Measurements from ENCODE around the gene SLC48A1. TPM values are rescaled to one million over a fixed set of nuclear protein-coding genes. Genes with fewer than 3 reads are reported as not detected.
A peak's percentile ranks its signal among the peaks of the same experiment; 100 is the strongest.

Gene SLC48A1
- total and polyA plus RNA-seq, 4 donors: 16.8 to 31.3 (median 20.7) TPM

GRCh38 chr12:47772094-47772660 is 861 bp upstream of the SLC48A1 start:
- no peak for ATAC-seq (ENCODE audit: insufficient read depth, low FRiP score)
- Histone ChIP-seq H3K9me3 (ENCODE audit: control insufficient read depth in 4 of 4, insufficient read depth in 3 of 4, low read length in 3 of 4) (no peaks in the 10 kb centered on the region), H3K4me3 (no peak overlapping the region), H3K27me3 (ENCODE audit: control insufficient read depth in 3 of 3, insufficient read depth in 3 of 3, low read length in 2 of 3) (peaks cover 0 to 6% (median 0%) of the 10 kb centered on the region in 3 donors), H3K36me3 (ENCODE audit: control insufficient read depth in 4 of 4, insufficient read depth in 4 of 4, low read length in 4 of 4) (no peaks in the 10 kb centered on the region), H3K9ac (ENCODE audit: insufficient read depth in 1 of 2, low read length in 2 of 2) (no peak overlapping the region), H3K27ac (ENCODE audit: low read depth in 1 of 2, low read length in 1 of 2) (no peak overlapping the region), H3K4me1 (ENCODE audit: control insufficient read depth in 5 of 5, insufficient read depth in 5 of 5, low read length in 5 of 5) (peaks cover 0 to 32% (median 0%) of the 10 kb centered on the region in 5 donors)
- TF ChIP-seq, protein P1, sequence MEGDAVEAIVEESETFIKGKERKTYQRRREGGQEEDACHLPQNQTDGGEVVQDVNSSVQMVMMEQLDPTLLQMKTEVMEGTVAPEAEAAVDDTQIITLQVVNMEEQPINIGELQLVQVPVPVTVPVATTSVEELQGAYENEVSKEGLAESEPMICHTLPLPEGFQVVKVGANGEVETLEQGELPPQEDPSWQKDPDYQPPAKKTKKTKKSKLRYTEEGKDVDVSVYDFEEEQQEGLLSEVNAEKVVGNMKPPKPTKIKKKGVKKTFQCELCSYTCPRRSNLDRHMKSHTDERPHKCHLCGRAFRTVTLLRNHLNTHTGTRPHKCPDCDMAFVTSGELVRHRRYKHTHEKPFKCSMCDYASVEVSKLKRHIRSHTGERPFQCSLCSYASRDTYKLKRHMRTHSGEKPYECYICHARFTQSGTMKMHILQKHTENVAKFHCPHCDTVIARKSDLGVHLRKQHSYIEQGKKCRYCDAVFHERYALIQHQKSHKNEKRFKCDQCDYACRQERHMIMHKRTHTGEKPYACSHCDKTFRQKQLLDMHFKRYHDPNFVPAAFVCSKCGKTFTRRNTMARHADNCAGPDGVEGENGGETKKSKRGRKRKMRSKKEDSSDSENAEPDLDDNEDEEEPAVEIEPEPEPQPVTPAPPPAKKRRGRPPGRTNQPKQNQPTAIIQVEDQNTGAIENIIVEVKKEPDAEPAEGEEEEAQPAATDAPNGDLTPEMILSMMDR (IDR thresholded peaks at IDR 0.05; ENCODE audit: control extremely low read depth, extremely low read depth): no peak
- WGBS, 2 donors: 75 to 84% methylated on average over 13 of the region's 13 CpGs
- DNase-seq: no peak

GRCh38 chr12:47772738-47773061 is 338 bp upstream of the SLC48A1 start:
- DNase-seq: no peak
- Histone ChIP-seq H3K9ac (ENCODE audit: insufficient read depth in 1 of 2, low read length in 2 of 2) (peak overlapping the region in 1 of 2 donors; percentile 51), H3K4me1 (ENCODE audit: control insufficient read depth in 5 of 5, insufficient read depth in 5 of 5, low read length in 5 of 5) (peaks cover 0 to 34% (median 0%) of the 10 kb centered on the region in 5 donors), H3K27me3 (ENCODE audit: control insufficient read depth in 3 of 3, insufficient read depth in 3 of 3, low read length in 2 of 3) (peaks cover 0 to 6% (median 0%) of the 10 kb centered on the region in 3 donors), H3K9me3 (ENCODE audit: control insufficient read depth in 4 of 4, insufficient read depth in 3 of 4, low read length in 3 of 4) (no peaks in the 10 kb centered on the region), H3K36me3 (ENCODE audit: control insufficient read depth in 4 of 4, insufficient read depth in 4 of 4, low read length in 4 of 4) (no peaks in the 10 kb centered on the region), H3K4me3 (no peak overlapping the region), H3K27ac (ENCODE audit: low read depth in 1 of 2, low read length in 1 of 2) (peak overlapping the region; percentile 75 to 81)
- no peak for ATAC-seq (ENCODE audit: insufficient read depth, low FRiP score)
- WGBS, 2 donors: 12 to 17% methylated on average over 17 of the region's 17 CpGs
- TF ChIP-seq, protein P1 (IDR thresholded peaks at IDR 0.05; ENCODE audit: control extremely low read depth, extremely low read depth): no peak

GRCh38 chr12:47773858-47774580 is 981 bp downstream of the SLC48A1 start:
- Histone ChIP-seq H3K4me1 (ENCODE audit: control insufficient read depth in 5 of 5, insufficient read depth in 5 of 5, low read length in 5 of 5) (peaks cover 0 to 40% (median 0%) of the 10 kb centered on the region in 5 donors), H3K27ac (ENCODE audit: low read depth in 1 of 2, low read length in 1 of 2) (peak overlapping the region in 1 of 2 donors; percentile 45), H3K4me3 (peak overlapping the region; percentile 80), H3K36me3 (ENCODE audit: control insufficient read depth in 4 of 4, insufficient read depth in 4 of 4, low read length in 4 of 4) (no peaks in the 10 kb centered on the region), H3K9ac (ENCODE audit: insufficient read depth in 1 of 2, low read length in 2 of 2) (no peak overlapping the region), H3K9me3 (ENCODE audit: control insufficient read depth in 4 of 4, insufficient read depth in 3 of 4, low read length in 3 of 4) (no peaks in the 10 kb centered on the region), H3K27me3 (ENCODE audit: control insufficient read depth in 3 of 3, insufficient read depth in 3 of 3, low read length in 2 of 3) (peaks cover 0 to 6% (median 0%) of the 10 kb centered on the region in 3 donors)
- TF ChIP-seq, protein P1 (IDR thresholded peaks at IDR 0.05; ENCODE audit: control extremely low read depth, extremely low read depth): no peak
- ATAC-seq (ENCODE audit: insufficient read depth, low FRiP score) (no peak), DNase-seq (no peak)
- 52 to 54% methylated on average over 14 of the region's 14 CpGs for WGBS, 2 donors
